HG03064 (cell line): ENCODE measurements around the gene NDUFAF8.

ENCODE experiments used
- ATAC-seq: cut with Tn5 transposase; IDR thresholded peaks from one replicate; pipeline ENCODE4 v1.9.1; 2021; ENCODE audit warnings: low read depth; ENCODE audit not compliant: unreplicated experiment

The NDUFAF8 gene

GRCh38 chr17:81267390-81268067 is 28.4 kb downstream of the NDUFAF8 start:
- no peak for ATAC-seq

GRCh38 chr17:81270279-81270678 is 31.2 kb downstream of the NDUFAF8 start:
- ATAC-seq, result no peak

- ATAC-seq, result no peak
Measured at GRCh38 chr17:81271226-81271625, 32.1 kb downstream of the NDUFAF8 start.

GRCh38 chr17:81272616-81273015 is 33.5 kb downstream of the NDUFAF8 start:
- ATAC-seq, result no peak

GRCh38 chr17:81273698-81274470 is 34.8 kb downstream of the NDUFAF8 start:
- no peak for ATAC-seq

GRCh38 chr17:81274471-81274855 is 35.3 kb downstream of the NDUFAF8 start:
- ATAC-seq, result no peak

- no peak for ATAC-seq
Measured at GRCh38 chr17:81276781-81277180, 37.7 kb downstream of the NDUFAF8 start.

- ATAC-seq, result no peak
Measured at GRCh38 chr17:81277421-81277820, 38.3 kb downstream of the NDUFAF8 start.

GRCh38 chr17:81277946-81278693 is 39.0 kb downstream of the NDUFAF8 start:
- no peak for ATAC-seq

- no peak for ATAC-seq
Measured at GRCh38 chr17:81278831-81279230, 39.7 kb downstream of the NDUFAF8 start.

- ATAC-seq, result no peak
Measured at GRCh38 chr17:81279278-81280275, 40.5 kb downstream of the NDUFAF8 start.

GRCh38 chr17:81280571-81280970 is 41.5 kb downstream of the NDUFAF8 start:
- ATAC-seq, result no peak

GRCh38 chr17:81282141-81282540 is 43.0 kb downstream of the NDUFAF8 start:
- ATAC-seq, result no peak

- no peak for ATAC-seq
Measured at GRCh38 chr17:81282876-81283275, 43.8 kb downstream of the NDUFAF8 start.

GRCh38 chr17:81285179-81285878 is 46.2 kb downstream of the NDUFAF8 start:
- ATAC-seq, result no peak

- no peak for ATAC-seq
Measured at GRCh38 chr17:81285894-81286293, 46.8 kb downstream of the NDUFAF8 start.

GRCh38 chr17:81286491-81287145 is 47.5 kb downstream of the NDUFAF8 start:
- no peak for ATAC-seq

GRCh38 chr17:81287152-81287551 is 48.0 kb downstream of the NDUFAF8 start:
- no peak for ATAC-seq
